Measurements from ENCODE around the gene ITPR3.

Gene ITPR3

DNA sequence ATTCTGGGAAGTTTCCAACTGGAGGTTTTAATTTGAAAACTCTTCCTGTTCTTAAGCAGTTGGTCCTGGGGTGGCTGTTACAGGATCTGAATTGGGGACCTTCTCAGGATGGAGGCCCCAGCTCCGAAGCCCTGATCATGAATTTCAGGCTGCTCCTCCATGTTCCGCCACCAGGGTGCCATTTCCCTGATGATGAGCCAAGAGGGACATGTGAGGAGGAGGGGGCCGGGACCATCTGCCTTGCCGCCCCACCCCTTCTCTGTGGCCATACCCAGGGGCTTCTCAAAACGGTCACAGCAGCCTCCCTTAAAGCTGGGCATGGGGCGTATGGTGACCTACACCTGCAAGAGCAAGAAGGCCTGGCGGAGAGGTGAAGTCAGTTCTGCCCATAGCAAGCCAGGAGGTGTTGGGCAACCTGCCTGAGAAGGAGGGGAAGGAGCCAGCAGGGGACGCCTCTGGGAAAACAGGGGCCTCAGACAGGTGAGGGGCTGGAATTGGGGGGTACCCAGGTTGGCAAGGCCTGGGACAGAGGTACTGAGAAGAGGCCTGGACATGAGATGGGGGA is 37.4 kb upstream of the ITPR3 start:
- Histone ChIP-seq H3K4me3 (replicated peaks; ENCODE audit: low read depth, low read length) (no peak overlapping the region), H3K36me3 (ENCODE audit: control insufficient read depth, insufficient read depth, low read length) (no peaks in the 10 kb centered on the region), H3K27me3 (replicated peaks; ENCODE audit: control insufficient read depth, insufficient read depth, low read length) (no peaks in the 10 kb centered on the region)
- no peak for DNase-seq (ENCODE audit: extremely low read depth, insufficient read length)
- TF ChIP-seq, protein P1, sequence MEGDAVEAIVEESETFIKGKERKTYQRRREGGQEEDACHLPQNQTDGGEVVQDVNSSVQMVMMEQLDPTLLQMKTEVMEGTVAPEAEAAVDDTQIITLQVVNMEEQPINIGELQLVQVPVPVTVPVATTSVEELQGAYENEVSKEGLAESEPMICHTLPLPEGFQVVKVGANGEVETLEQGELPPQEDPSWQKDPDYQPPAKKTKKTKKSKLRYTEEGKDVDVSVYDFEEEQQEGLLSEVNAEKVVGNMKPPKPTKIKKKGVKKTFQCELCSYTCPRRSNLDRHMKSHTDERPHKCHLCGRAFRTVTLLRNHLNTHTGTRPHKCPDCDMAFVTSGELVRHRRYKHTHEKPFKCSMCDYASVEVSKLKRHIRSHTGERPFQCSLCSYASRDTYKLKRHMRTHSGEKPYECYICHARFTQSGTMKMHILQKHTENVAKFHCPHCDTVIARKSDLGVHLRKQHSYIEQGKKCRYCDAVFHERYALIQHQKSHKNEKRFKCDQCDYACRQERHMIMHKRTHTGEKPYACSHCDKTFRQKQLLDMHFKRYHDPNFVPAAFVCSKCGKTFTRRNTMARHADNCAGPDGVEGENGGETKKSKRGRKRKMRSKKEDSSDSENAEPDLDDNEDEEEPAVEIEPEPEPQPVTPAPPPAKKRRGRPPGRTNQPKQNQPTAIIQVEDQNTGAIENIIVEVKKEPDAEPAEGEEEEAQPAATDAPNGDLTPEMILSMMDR (IDR thresholded peaks at IDR 0.05; ENCODE audit: insufficient read depth, low read length, poor library complexity, severe bottlenecking): peak; percentile 24

DNA sequence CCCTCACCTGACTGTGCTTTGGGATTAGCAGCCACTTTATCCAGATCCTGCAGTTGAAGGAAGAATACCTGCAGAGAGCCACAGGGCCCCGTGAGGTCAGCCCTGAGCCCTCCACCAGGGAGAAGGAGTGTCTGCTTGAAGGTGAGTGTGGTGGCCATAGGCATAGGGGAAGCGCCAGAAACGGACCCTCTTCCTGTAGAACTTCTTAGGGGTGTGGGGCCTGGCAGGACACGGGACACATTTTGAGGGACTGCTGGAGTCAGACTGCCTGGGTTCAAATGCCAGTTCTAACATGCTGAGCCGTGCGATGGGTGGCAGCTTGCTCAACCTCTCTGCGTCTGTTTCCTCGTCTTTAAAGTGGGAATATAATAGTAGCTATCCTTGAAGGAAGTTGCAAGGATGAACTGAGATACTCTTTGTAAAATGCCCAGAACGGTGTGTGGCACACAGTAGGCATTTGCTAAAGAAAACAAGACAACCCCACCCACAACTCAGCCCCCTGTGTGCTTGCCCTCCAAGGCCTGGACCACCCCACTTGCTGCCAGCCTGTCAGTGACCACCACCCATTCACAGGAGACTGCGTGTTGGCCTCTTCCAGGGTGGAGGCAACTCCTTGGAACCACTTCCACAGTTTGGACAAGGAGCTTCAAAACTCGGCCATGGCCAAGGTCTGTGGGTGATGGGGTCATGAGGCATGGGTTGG is 36.3 kb upstream of the ITPR3 start:
- peak overlapping the region; percentile 31; the same call in 1 of the 2 replicates for H3K4me3 ChIP-seq (replicated peaks; ENCODE audit: low read depth, low read length)
- no peaks in the 10 kb centered on the region for H3K36me3 ChIP-seq (ENCODE audit: control insufficient read depth, insufficient read depth, low read length)
- DNase-seq (ENCODE audit: extremely low read depth, insufficient read length): no peak
- TF ChIP-seq, protein P1 (IDR thresholded peaks at IDR 0.05; ENCODE audit: insufficient read depth, low read length, poor library complexity, severe bottlenecking): no peak
- no peaks in the 10 kb centered on the region for H3K27me3 ChIP-seq (replicated peaks; ENCODE audit: control insufficient read depth, insufficient read depth, low read length)

DNA sequence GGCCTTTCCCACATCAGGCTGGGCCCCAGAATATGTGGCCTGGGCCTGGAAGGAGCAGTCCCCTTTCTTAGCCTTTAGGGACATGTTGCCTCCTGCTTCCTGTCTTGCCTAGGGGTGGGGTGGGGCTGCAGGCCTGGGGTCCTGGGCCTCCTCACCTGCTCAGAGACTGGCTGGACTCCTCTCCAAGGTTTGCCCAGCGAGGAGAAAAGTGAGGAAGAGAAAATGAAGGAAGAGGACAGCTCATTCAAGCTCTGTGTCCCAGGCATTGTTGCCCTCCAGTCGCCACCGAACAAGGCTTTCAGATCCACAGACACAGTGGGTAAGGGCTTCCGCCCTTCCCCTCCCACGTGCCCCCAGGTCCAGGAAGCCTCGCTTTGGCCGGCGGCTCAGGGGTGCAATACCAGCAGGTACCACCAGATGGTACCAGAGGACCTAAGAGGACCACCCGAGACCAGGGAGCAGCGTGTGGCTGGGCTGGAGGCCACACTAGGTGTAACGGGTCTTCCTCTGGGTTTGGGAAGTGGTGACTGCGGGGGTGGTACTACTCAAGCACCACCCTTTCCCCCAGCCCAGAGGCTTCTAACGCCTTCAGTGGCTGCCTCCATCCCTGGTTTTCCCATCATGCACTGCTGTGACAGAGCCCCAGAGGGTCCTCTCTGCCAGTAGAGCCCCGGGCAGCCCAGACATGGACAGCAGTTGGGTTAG is 35.6 kb upstream of the ITPR3 start:
- peak overlapping the region; percentile 31 for H3K4me3 ChIP-seq (replicated peaks; ENCODE audit: low read depth, low read length)
- peak; percentile 84 for DNase-seq (ENCODE audit: extremely low read depth, insufficient read length)
- no peaks in the 10 kb centered on the region for H3K36me3 ChIP-seq (ENCODE audit: control insufficient read depth, insufficient read depth, low read length)
- H3K27me3 ChIP-seq (replicated peaks; ENCODE audit: control insufficient read depth, insufficient read depth, low read length): no peaks in the 10 kb centered on the region
- TF ChIP-seq, protein P1 (IDR thresholded peaks at IDR 0.05; ENCODE audit: insufficient read depth, low read length, poor library complexity, severe bottlenecking): peak; percentile 98

DNA sequence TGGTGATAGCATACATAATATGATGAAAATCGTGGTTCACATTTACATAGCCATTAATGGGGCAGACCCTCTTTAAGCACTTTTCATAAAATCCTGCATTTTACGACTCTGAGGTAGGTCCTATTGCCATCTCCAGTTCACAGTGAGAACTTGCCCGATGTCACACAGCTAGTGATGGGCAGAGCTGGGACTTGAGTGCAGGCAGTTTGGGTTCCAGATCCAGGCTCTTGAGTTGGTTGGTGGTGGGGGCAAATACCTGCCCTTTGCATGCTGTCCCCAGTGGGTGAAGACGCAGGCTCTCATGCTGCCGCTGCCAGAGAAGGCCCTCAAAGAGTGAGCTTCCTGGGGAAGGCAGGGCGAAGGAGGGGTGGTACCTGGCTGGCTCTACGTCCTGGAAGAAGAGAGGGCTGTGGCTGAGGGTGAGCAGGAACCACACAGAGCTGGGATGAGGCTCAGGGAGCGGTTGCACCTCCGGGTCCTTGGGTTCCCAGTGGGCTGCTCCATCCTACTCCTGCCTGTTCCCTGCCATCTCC is 34.9 kb upstream of the ITPR3 start:
- no peaks in the 10 kb centered on the region for H3K27me3 ChIP-seq (replicated peaks; ENCODE audit: control insufficient read depth, insufficient read depth, low read length)
- TF ChIP-seq, protein P1 (IDR thresholded peaks at IDR 0.05; ENCODE audit: insufficient read depth, low read length, poor library complexity, severe bottlenecking): no peak
- no peak for DNase-seq (ENCODE audit: extremely low read depth, insufficient read length)
- no peak overlapping the region for H3K4me3 ChIP-seq (replicated peaks; ENCODE audit: low read depth, low read length)
- no peaks in the 10 kb centered on the region for H3K36me3 ChIP-seq (ENCODE audit: control insufficient read depth, insufficient read depth, low read length)

DNA sequence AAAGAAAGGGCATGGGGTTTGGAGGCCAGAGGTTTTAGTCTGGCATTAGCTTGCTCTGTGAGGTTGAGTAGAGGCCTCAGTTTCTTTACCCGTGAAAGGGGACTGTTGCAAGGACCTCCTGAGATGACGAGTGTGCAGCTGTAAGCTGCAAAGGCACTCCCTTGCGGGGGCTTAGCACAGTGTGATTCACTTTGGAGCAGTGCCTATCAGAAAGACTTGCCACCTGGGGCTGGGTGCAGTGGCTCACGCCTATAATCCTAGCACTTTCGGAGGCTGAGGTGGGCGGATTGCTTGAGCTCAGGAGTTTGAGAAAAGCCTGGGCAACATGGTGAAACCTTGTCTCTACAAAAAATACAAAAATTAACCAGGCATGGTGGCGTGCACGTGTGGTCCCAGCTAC is 33.6 kb upstream of the ITPR3 start:
- Histone ChIP-seq H3K36me3 (ENCODE audit: control insufficient read depth, insufficient read depth, low read length) (no peaks in the 10 kb centered on the region), H3K27me3 (replicated peaks; ENCODE audit: control insufficient read depth, insufficient read depth, low read length) (no peaks in the 10 kb centered on the region), H3K4me3 (replicated peaks; ENCODE audit: low read depth, low read length) (no peak overlapping the region)
- no peak for DNase-seq (ENCODE audit: extremely low read depth, insufficient read length)
- TF ChIP-seq, protein P1 (IDR thresholded peaks at IDR 0.05; ENCODE audit: insufficient read depth, low read length, poor library complexity, severe bottlenecking): no peak

Data from GM06990 (cell line).